NT2/D1 (cell line): ENCODE measurements around the gene ARIH2.

Source experiments
- SUZ12 ChIP-seq: IDR thresholded peaks from 2 replicates; pipeline ENCODE4 v1.6.1; 2011; ENCODE audit not compliant: insufficient read length, insufficient read depth; ENCODE audit errors: extremely low read depth
- YY1 ChIP-seq: IDR thresholded peaks from 2 replicates; pipeline ENCODE4 v1.6.1; 2011; ENCODE audit not compliant: insufficient read length, insufficient read depth
- ZNF274 ChIP-seq: IDR thresholded peaks from 2 replicates; pipeline ENCODE4 v1.6.1; 2011; ENCODE audit warnings: mild to moderate bottlenecking, low read depth, low read length

DNA sequence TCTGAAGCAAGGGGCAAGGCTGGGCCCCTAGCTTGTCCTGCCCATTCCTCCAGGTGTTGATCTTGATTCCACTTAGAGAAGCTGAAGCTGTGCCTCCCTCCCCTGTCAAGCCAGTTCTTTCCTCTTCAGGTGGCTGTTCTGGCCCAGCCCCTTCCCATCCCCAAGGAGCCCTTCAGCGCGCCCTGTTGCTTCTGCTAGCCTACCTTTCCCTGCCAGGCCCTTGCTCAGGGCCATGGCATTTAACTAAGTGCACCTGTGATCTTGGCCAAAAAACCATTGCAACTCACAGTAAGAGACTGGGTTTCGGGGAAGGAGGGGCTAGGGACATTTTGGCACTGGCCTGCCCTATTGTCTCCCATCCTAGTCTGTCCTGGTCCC is 86.7 kb downstream of the ARIH2 start:
- TF ChIP-seq ZNF274 (no peak), YY1 (no peak), SUZ12 (no peak)
